K562 (cell line): ENCODE data around the gene AMMECR1. TPM values are rescaled to one million over a fixed set of nuclear protein-coding genes. Genes with fewer than 3 reads are reported as not detected.

Experiments
- BHLHE40 ChIP-seq: IDR thresholded peaks from 2 replicates; pipeline ENCODE4 v1.6.1; 2011; ENCODE audit warnings: low read length, improper control_type of control experiment
- CHD4 ChIP-seq: fragments of 200-600 bp; sonication (generic); IDR thresholded peaks from 3 replicates; pipeline ENCODE4 v1.6.1; 2012; ENCODE audit warnings: low read depth, mild to moderate bottlenecking, mixed read lengths, low read length, inconsistent platforms; ENCODE audit not compliant: insufficient read depth, insufficient replicate concordance, poor library complexity, severe bottlenecking
- CTCF ChIP-seq, 3 experiments: IDR thresholded peaks in 2 of 3; conservative IDR thresholded peaks in 1 of 3; 2 replicates each; pipeline ENCODE4 v1.5.1; 2011 to 2012; ENCODE audit warnings: low read length in 3 of 3, mild to moderate bottlenecking in 3 of 3, control low read depth in 2 of 3, improper control_type of control experiment in 1 of 3, inconsistent platforms in 1 of 3, low read depth in 1 of 3, mixed read lengths in 1 of 3, moderate library complexity in 1 of 3; ENCODE audit not compliant: insufficient read depth in 2 of 3
- EGR1 ChIP-seq: fragments of 450-650 bp; conservative IDR thresholded peaks from 2 replicates; pipeline ENCODE4 v1.6.1; 2017; ENCODE audit warnings: mild to moderate bottlenecking
- MYNN ChIP-seq, 2 experiments: sonication (generic); formaldehyde crosslinking in 1 of 2; IDR thresholded peaks; 2 replicates each; pipeline versions ENCODE4 v1.5.0 to v1.6.1; 2016 to 2020; ENCODE audit warnings: antibody characterized with exemption in 1 of 2, missing genetic modification reagents in 1 of 2
- SMC3 ChIP-seq: conservative IDR thresholded peaks from 2 replicates; pipeline ENCODE4 v1.6.1; 2011; ENCODE audit warnings: low read depth, low read length, improper control_type of control experiment; ENCODE audit not compliant: insufficient read depth
- TFAP4 ChIP-seq: sonication (generic); formaldehyde crosslinking; IDR thresholded peaks from 2 replicates; pipeline ENCODE4 v1.8.0; 2022; ENCODE audit warnings: missing genetic modification reagents, mild to moderate bottlenecking, moderate library complexity, borderline replicate concordance
- ZBTB8A ChIP-seq: fragments of 450-650 bp; IDR thresholded peaks from 2 replicates; pipeline ENCODE4 v1.6.1; 2018; ENCODE audit warnings: mild to moderate bottlenecking, moderate library complexity; ENCODE audit not compliant: partially characterized antibody
- ZNF407 ChIP-seq: fragments of 450-650 bp; IDR thresholded peaks from 2 replicates; pipeline ENCODE4 v1.6.1; 2016; ENCODE audit warnings: low read depth
- polyA plus RNA-seq, 8 experiments: library from polyadenylated mRNA; depleted of rRNA in 4 of 8; stranded (reverse) in 5 of 8; unstranded in 3 of 8; fragments of >200 nt; fragmentation: Nextera tagmentation in 2 of 8; fragmentation: Illumina TruSeq in 1 of 8; extraction: Ambion mirVana in 2 of 8; extraction: Trizol in 1 of 8; gene quantifications; 2 replicates each; pipeline versions ENCODE4 v1.2.1 to v1.2.3, GENCODE V29; 2011 to 2014; ENCODE audit warnings: inconsistent platforms in 1 of 8, missing spikeins in 1 of 8
- total RNA-seq, 7 experiments: library from RNA; depleted of rRNA in 6 of 7; stranded (reverse); fragments of >200 nt in 6 of 7; fragmentation: Illumina TruSeq in 2 of 7; extraction: Trizol in 2 of 7; gene quantifications; 2 replicates each; pipeline versions ENCODE4 v1.2.1 to v1.2.3, GENCODE V29; 2011 to 2021; ENCODE audit warnings: low replicate concordance in 1 of 7

AMMECR1 gene
- total and polyA plus RNA-seq, 9 of the 15 experiments (the other 6 are each of a cell fraction or from before 2014, with no cell fraction given): 13.9 to 36.7 (median 23.6) TPM

GRCh38 chrX:110167952-110168451 is 149.9 kb downstream of the AMMECR1 start (continued):
- TF ChIP-seq ZNF407 (no peak), TFAP4 (CRISPR knock-in tag) (peak; percentile 16; the same call in 1 of the 2 replicates), BHLHE40 (0 out of 2 replicates have a peak, but pooled peaks have one; percentile 16), CHD4 (no peak), ZBTB8A (no peak), MYNN (IDR thresholded peaks at IDR 0.05) (peak; percentile 36; the same call in 1 of the 2 replicates), MYNN (CRISPR knock-in tag; IDR thresholded peaks at IDR 0.05) (no peak), SMC3 (peak; percentile 60; the same call in 1 of the 2 replicates), CTCF (IDR thresholded peaks at IDR 0.05 in 2 of 3, conservative IDR thresholded peaks at IDR 0.05 in 1 of 3; ENCODE audit: insufficient read depth in 2 of 3, low read depth in 1 of 3, low read length in 3 of 3) (peak; percentile 62 to 84 (median 69)), EGR1 (peak; percentile 80)
